Loucy (cell line): ENCODE measurements around the gene TICAM1.

Source experiments
- EZH2phosphoT487 ChIP-seq: fragments of 200-600 bp; IDR thresholded peaks from 2 replicates; pipeline ENCODE4 v1.6.1; 2018; ENCODE audit warnings: antibody characterized with exemption, mild to moderate bottlenecking, moderate library complexity, borderline replicate concordance
- TF ChIP-seq, protein P1 (sequence below): fragments of 200-600 bp; sonication (generic); conservative IDR thresholded peaks from 2 replicates; pipeline ENCODE4 v1.5.1; 2014; ENCODE audit warnings: mild to moderate bottlenecking, antibody characterized with exemption, low read length

DNA sequence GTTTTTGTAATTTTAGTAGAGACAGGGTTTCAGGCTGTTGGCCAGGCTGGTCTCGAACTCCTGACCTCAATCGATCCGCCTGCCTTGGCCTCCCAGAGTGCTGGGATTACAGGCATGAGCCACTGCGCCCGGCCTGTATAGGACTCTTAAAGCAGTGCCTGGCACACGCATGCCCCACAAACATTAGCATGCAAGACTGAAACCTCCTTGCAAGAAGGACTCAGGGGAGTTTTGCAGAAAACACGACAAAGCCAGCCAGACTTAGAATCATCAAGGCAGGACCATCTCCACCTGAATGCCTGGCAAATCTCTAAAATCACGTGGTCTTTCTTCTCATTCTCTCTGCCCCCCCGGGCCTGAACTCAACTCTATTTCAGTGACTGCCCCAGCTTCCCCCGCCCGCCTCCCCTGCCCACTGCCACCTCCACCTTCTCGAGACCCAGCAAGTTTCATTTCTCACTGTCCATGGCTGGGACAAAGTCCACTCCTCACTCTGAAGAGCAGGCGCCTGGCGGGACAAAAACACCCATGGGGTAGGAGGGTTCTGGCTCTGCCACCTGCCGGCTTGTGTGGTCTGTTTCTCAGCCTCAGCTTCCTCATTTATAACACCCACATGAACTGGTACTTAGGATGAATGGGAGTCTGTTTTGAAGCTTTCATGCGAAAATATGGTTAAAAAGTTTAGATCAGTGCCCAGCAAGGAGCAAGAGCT lies 2.4 kb downstream of the TICAM1 start:
- TF ChIP-seq, protein P1, sequence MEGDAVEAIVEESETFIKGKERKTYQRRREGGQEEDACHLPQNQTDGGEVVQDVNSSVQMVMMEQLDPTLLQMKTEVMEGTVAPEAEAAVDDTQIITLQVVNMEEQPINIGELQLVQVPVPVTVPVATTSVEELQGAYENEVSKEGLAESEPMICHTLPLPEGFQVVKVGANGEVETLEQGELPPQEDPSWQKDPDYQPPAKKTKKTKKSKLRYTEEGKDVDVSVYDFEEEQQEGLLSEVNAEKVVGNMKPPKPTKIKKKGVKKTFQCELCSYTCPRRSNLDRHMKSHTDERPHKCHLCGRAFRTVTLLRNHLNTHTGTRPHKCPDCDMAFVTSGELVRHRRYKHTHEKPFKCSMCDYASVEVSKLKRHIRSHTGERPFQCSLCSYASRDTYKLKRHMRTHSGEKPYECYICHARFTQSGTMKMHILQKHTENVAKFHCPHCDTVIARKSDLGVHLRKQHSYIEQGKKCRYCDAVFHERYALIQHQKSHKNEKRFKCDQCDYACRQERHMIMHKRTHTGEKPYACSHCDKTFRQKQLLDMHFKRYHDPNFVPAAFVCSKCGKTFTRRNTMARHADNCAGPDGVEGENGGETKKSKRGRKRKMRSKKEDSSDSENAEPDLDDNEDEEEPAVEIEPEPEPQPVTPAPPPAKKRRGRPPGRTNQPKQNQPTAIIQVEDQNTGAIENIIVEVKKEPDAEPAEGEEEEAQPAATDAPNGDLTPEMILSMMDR: peak; percentile 28; the same call in 1 of the 2 replicates
- no peak for TF ChIP-seq EZH2phosphoT487
